Stimulated activated CD4-positive, alpha-beta T cell treated with anti-CD3 and anti-CD28 coated beads, Interleukin-2, amount 100 ng/mL, for 4 hours (primary cell): ENCODE results near the gene TMEM247.

Experiments used
- DNase-seq: peaks from one replicate; pipeline ENCODE4 v3.0.0-alpha.2; 2020; ENCODE audit warnings: low read depth

TMEM247 gene

DNA sequence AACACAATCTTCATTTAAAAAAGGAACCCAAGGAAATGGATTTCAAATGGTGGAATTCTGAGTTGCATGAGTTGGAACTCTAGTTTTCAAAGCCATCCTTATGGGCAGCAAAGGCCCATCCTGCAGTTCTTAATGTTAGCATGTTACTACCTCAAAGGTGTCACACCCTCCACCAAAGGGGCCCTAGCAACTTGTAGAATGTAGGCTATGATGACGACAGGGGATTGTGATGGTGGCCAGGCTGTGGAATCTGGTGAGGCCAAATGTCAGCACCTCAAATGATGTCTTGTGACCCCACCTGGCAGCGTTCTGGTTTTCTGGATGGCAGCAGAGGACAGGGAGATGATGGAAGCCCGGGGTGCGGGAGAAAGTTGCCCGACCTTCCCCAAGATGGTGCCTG is at the start of gene TMEM247:
TSS of gene TMEM247 (plus strand) at position 301 of the 400 bp plus-strand sequence.
- DNase-seq = no peak

DNA sequence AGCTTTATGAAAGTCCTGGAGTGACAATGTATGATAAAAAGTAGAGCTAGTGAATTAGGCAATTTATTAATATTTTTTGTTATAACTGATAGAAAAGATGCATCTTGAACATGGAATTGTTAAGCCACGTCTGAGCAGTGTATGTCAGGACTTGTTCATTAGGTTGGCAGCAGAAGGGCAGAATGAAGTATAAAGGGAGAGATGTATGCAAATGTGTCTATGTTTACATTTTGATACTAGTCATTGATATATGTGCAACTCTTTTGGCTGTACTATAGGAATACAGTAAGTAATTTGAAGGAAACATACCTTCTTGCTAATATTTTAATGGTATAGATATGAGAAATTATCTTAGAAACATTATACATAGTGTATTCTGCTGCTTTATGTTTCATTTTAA is 49.0 kb upstream of the TMEM247 start:
- no peak for DNase-seq

DNA sequence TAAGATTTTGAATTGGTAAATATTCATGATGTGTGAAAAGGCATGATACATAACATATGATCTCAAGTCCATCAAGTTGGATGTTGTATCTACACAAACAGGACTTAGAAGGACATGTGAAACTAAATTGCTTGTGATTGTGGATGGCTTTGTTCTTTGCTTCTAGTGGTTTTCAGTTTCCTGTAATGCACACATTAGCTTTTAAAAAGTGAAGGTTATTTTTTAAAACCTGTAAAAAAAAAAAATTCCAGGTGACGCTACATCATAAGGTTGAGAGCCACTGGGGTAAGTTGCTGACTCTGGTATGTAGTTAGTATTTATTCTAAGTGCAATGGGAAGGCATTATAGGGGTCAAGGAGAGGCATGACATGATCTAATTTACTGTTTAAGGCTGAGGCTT is 48.4 kb upstream of the TMEM247 start:
- DNase-seq = no peak

DNA sequence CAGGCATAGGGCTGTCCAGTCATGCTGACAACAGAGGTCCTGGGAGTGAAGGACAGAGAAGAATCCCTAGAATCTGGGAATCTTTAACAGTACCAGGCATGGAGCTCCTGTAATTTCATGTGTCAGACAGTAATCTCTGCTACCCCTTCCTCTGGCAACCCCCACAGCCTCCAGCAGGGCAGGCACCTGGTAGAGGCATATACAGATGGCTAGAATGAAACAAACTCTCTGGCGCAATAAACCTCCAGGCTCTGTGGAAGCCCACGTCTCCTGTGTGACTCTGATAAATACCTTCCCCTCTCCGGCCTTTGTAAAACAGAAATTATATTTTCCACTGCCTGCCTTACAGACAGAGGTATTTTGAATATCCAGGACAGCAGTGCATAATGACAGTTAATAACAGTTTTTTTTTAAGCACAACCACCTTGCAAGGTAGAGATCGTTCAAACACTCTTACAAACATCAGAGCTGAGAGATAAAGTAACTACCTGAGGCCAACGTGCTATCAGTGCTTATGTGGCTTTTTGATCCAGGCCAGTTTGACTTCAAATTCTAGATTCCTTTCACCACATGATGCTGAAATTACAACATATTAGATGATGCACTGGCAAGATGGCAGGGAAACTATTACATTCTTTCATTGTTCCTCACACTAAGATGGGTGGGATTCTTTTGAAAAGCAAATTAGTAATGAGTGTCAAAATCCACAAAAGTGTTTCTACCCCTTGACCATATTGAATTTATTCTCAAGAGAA is 47.7 kb upstream of the TMEM247 start:
- no peak for DNase-seq

DNA sequence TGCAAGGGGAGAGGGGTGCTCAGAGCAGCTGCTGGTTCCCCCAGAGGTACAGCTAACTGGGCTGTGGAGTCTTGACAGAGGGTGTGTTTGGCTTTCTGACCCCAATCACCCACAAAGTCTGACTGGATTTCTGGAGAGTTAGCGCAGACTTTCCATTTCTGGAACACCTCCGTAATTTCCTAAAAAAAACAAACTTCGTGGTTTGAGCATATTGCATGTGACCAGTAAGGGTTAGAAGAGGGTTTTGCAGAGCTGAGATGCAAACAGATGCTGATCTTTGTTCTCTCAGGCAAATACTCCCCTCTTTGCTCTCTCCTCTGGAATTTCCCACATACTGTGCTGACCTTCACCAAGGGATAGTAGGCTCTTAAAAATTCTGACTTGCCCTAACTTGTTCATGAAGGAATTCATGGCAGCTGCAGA is 44.5 kb upstream of the TMEM247 start:
- DNase-seq = no peak

DNA sequence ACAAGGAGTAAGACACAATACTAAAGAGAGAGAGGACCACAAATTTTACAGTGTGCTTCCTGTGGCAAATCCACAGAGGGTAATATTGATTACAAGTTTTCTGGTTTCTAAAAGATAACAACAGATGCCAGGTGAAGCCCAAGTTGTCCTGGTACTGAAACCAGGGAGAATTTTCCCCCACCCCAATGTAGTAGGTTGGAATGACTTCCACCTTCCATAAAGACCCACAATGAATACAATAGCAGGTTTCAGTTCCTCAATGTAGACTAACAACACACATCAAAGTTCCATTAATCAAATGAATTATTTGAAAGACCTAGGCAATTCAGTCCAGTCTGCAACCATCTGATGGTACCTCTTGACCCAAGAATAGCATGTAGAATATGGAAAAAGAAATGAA is 44.0 kb upstream of the TMEM247 start:
- DNase-seq = no peak

DNA sequence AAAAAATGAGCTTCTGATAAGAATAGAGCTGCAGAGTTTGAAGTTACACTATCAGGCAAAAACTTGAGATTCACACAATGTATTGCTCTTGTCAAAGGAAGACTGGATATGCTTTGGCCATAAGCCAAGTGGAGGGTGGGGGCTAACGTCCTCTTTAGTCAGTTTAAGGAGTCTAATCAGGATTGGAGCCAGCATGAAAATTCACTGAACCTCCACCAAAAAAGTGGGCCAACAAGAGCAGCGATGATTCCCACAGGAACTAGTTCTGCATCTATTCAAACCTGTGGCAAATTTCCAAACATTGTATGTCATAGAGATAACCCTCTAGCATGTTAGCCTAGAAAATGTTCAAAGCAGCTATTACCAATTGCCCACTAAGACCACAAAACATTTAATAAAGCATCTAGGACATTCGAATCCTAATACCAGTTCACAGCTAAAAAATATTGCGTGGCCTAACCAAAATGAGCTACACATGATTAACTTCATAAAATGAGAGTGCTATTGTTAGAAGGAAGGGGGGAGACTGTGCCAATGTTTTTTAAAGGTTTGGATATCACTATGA is 43.5 kb upstream of the TMEM247 start:
- DNase-seq = no peak

DNA sequence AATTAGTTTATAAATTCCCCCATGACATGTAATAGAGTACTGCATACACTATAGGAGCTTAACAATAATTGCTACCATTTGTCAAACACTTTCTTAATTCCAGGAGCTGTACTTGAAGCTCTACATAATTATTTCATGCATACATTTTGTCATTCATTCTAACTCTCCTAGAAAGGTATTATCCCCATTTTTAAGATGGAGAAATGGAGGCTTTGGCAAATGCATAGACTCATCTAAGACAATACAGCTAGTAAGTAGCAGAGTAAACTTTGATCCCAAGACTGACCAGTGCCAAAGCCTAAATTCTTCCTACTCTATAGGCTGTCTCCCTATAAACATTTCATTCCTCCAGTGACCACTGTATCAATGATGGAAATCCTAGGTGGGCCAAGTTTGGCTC is 42.6 kb upstream of the TMEM247 start:
- no peak for DNase-seq

DNA sequence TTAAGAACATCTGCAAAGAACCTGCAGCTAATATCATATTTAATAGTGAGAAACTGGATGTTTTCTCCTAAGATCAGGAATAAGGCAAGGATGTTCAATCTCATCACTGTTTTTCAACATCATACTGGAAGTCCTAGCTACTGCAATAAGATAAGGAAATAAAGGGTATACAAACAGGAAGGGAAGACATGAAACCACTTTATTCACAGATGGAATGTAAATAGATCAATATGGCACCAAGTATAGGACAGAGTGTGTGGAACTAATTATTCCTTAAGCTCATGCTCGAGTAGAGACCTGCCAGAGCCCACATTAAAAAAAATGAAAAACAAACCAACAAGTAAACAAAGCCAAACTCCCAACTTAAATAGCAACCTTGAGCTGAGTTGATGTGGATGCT is 41.3 kb upstream of the TMEM247 start:
- DNase-seq = no peak

DNA sequence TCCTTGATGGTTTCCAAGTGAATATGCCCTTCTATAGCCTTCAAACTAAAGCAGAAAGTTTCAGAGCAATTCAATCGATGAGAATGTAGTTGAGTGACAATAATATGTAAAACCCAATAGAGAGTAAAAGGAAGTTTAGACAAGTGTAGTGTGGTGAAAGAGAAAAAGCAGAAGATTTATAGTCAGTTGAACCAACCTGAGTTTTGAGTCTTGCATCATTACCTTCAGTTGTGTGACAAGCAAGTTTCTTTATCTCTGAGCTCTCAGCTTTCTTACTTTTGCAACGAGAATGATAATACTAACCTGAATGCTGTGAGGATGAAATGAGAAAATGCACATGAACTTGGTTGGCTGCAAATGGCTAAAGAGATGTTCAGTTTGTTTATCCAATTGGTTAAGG is 40.6 kb upstream of the TMEM247 start:
- no peak for DNase-seq

DNA sequence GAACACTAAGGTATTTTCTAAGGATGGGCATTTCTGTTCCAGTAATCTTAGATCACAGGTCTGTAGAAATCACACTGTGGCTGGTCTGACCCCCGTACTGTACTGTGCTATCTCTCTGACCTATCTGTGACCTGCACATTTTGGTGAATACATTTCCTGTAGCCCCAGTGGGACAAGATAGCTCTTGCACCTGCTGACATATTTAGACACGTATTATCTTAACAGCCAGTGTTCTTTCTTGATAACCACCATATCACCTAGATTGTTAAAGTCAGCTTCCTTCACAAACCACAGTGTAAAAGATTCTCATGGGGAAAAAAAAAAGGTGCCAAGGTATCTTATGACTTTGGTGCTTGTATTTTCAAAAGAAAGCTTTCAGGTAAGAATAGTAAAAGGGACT is 39.8 kb upstream of the TMEM247 start:
- DNase-seq = no peak

DNA sequence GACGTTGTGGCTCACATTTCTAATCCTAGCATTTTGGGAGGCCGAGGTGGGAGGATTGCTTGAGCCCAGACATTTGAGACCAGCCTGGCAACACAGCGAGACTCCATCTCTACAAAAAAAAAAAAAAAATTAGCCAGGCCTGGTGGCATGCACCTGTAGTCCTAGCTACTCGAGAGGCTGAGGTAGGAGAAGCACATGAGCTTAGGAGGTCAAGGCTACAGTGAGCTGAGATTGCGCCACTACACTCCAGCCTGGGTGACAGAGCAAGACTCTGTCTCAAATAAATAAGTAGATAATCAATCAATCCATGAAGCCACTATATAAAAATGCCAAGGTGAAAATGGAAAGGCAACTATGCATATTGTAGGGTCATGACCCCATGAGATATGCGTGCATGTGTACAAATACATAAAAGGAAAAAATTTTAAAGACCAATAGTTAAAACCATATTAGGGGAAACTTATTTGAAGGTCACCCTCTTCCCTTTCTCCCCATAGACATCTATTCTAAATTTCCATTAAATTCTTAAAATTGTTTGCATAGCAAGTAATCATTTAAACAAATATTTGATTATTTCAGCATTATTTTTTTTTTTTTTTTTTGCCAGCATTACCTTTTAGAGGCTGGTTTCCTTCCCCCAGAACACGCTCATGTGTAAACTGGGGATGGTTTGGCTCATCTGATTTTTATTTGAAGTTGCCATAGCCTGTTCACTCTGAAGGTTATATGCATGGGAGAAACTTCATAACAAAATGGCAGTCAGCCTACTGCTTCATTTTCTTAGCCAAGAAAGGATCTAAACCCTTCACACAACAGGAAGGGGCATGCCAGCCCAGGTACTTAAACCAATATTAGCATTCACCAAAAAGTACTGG is 37.3 kb upstream of the TMEM247 start:
- no peak for DNase-seq

DNA sequence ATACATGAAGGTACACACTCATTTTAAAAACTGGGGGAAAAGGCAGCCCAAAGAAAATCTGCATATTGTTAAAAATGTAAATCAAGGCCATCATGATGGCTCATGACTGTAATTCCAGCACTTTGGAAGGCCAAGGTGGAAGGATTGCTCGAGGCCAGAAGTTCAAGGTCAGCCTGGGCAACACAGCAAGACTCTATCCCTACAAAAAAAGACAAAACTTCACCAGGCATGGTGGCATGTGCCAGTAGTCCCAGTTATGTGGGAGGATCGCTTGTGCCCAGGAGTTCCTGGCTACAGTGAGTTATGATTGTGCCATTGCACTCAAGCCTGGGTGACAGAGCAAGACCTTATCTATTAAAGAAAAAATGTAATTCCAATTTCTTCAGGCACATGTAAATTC is 34.6 kb upstream of the TMEM247 start:
- DNase-seq = no peak

DNA sequence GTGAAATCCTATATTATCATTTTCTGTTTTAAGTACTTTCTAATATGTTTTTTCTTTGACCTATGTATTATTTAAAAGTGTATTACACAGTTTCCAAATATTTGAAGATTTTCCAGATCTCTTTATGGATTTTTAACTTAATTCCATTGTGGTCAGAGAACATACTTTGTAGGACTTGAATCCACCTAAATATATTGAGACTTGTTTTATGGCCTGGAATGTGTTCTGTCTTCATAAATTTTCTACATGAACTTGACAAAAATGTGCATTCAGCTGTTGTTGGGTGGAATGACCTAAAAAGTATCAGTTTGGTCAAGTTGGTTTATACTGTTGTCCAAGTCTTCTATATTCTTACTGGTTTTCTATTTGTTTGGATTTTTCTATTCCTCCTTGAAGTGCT is 33.8 kb upstream of the TMEM247 start:
- DNase-seq = no peak

DNA sequence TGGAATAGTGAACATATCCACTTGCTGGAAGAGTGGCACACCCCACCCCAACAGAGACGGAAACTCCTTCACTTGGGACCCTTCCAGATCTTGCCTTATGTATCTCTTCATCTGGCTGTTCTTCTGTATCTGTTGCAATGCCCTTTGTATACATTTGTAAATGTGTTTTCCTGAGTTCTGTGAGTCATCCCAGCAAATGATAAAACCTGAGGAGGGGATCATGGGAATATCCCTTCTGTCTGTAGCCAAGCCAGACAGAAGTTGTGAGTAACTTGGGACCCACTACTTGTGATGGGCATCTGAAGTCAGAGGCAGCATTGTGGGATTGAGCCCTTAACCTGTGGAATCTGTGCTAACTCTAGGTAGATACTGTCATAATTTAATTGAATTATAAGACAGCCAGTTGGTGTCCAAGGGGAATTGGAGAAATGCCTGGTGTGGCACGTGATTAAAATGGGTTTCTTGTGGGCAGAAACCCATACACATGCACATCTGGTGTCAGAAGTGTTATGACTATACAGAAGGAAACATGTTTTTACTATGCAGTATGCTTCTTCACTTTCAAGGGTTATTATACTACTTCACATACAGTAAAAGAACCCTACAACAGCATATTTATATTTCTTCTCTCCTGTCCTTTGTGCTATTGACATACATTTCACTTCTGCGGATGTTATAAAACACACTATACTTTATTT is 32.3 kb upstream of the TMEM247 start:
- DNase-seq = no peak

DNA sequence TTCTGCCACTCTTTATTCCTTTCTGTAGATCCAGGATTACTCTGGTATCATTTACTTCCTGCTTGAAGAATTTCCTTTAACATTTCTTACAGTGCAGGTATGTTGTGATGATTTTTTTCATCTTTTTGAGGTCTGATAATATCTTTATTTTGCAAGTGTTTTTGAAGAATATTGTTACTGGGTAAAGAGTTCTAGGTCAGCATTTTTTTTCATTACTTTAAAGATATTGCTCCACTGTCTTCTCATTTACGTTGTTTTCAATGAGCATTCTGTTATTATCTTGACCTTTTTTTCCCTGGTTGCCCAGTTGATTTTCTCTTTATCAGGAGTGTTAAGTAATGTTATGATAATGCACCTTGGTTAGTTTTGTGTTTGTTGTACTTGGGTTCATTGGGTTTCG is 31.7 kb upstream of the TMEM247 start:
- DNase-seq = no peak

DNA sequence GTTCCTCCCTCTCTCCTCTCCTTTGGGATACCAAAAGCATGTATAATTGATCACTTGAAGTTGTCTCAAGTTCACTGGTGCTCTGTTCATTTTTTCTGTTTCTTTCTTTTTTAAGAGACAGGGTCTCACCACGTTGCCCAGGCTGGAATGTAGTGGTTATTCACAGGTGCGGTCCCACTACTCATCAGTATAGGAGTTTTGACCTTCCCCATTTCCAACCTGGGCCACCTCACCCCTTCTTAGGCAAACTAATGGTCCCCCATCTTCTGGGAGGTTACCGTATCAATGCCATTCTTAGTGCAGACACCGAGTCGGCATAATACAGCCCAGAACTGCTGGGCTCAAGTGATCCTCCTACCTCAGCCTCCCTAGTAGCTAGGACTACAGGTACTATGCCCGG is 31.3 kb upstream of the TMEM247 start:
- DNase-seq = no peak

DNA sequence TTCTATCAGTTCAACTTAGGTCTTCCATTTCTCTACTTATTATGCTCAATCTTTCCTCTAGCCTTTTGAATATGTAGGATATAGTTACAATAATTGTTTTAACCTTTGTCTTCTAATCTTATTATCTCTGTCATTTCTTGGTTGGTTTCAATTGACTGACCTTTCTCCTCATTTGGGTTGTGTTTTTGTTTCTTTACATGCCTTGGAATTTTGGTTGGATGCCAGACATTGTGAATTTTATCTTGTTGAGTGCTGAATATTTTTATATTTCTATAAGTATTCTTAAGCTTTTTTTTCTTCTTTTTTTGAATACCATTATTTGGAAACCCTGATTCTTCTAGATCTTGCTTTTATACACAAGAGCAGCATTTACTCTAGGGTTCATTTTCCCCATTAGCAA is 30.7 kb upstream of the TMEM247 start:
- no peak for DNase-seq

DNA sequence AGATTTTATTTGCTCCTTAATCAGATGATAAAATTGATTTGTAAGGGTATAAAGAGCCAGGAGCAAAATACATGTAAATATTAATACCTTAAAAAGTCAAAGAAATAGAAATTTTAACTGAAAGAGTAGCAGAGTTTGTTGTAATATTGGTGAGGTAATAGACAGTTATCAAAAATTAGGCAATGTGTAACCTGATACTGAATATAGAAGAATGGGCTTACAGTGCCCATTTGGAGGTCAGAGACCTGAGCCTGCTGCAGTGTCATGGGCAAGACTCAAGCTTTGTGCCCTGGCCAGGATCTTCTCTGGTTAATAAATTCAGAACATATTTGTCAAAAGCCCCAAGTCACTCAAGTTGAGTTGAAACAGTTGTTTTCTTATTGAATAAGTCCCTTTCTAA is 29.7 kb upstream of the TMEM247 start:
- DNase-seq = no peak

DNA sequence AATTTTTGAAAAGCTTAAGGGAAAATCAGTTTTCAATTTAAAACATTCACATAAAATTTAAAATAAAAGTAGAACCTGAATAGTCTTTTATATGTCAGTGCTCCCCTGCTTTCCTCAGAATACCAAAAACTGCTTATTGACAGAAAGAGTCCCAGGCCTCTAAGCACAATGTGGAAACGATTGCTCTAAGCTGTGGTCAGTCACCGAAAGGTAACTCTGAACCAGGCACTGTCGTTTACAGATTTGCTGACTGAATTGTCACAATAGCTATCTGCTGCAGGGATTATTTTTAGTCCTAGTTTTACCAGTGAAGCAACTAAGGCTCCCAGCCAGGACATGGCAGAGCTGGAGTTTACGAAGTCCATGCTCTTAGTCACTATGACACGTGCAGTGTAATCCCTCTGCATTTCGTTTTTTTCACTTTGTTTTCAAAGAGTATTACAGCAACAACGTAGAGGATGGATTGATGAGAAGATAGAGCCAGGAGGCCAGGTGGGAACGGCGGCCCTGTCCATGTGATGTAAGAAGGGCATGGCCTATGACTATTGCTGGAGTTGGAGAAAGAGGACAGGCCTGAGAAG is 28.1 kb upstream of the TMEM247 start:
- no peak for DNase-seq

DNA sequence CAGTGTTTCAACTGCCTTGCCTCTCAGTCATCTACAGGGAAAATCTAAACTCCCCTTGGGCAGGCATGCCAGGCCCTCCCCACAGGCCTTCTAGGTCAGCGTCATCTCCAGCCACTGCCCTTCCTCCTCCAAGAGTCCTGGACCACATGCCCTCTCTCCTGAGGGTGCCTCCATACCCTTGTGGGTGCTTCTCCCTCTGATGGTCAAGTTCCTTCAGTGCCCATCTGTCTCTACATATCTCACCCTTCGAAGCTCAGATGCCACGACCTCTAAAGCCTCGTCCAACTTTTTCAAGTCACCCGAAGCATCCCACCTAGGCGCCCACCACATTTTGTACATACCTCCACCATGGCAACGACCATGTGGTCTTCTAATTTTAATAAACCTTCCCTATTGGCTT is 22.6 kb upstream of the TMEM247 start:
- no peak for DNase-seq
